ENCODE results near the gene TOGARAM2. TPM values are rescaled to one million over a fixed set of nuclear protein-coding genes. Genes with fewer than 3 reads are reported as not detected.

Gene TOGARAM2
- total and polyA plus RNA-seq, 8 donors: 0.43 to 3.5 (median 0.89) TPM; not detected in 1

DNA sequence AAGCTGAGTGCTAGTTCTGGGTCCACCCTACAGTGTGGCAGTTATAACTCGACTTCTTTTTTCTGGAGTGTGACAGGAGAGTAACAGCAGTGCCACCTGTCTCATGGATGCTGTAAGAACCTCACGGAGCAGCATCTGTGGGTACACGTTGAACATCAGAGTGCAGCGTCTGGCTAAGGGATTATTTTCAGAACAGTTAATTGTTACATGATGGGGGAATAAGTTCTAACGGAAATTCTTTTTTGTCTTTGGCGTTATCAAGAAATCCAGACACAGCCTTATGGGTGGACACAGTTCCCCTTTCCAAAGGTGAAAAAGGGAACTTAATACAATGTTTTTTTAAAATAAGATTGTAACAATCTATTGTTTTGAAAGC, 28.3 kb upstream of the TOGARAM2 start:
- H3K27ac ChIP-seq: peak overlapping the region in 3 of 5 donors; percentile 63 to 69 (median 67)
- H3K36me3 ChIP-seq: peaks cover 0 to 21% (median 18%) of the 10 kb centered on the region in 4 donors
- no peak overlapping the region for H3K4me3 ChIP-seq
- WGBS, 5 donors: 34 to 48% (median 44%) methylated on average over 6 of the region's 6 CpGs
- H3K9me3 ChIP-seq: peaks cover 0 to 8% (median 0%) of the 10 kb centered on the region in 4 donors
- no peaks in the 10 kb centered on the region for H3K27me3 ChIP-seq
- no peak for DNase-seq
- peaks cover 4 to 30% (median 18%) of the 10 kb centered on the region in 4 donors for H3K4me1 ChIP-seq
- TF ChIP-seq POLR2AphosphoS5 (IDR thresholded peaks at IDR 0.05) (no peak), CTCF (IDR thresholded peaks at IDR 0.05) (no peak), POLR2A (IDR thresholded peaks at IDR 0.05) (no peak), EP300 (IDR thresholded peaks at IDR 0.05) (no peak)
- intact Hi-C loops (cut with DNase I; ENCODE audit: low total_unique reads): no loop called here

- WGBS, 5 donors: 36 to 54% (median 42%) methylated on average over 5 of the region's 5 CpGs
- no peaks in the 10 kb centered on the region for H3K9me3 ChIP-seq
- intact Hi-C loops (cut with DNase I; ENCODE audit: low total_unique reads): loop anchor here (5.0 kb wide), 1 partner anchor 237 kb away; no protein-coding TSS in a partner anchor
These were observed 25.6 kb upstream of the TOGARAM2 start for GRCh38 chr2:28955467-28955866.

DNA sequence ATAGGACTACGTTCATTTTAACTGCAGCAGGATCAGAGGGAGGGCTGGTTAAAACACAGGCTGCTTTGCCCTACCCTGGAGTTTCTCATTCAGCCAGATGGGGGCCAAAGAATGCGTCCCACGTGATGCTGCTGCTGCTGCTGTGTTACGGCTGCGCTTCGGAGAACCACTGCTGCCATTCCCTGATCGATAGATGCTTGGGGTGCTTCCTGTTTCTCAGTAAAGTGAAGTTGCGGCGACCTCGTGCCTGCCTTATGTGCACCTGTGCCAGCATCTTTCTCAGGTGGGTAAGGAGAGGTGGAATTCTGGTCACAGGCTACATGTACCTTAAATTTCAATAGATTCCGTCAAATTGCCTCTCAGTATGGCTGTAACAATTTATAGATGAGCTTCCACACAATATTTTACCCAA, 24.7 kb upstream of the TOGARAM2 start:
- peak in 1 of 2 donors; percentile 54 for DNase-seq
- Histone ChIP-seq H3K9me3 (no peaks in the 10 kb centered on the region), H3K27me3 (no peaks in the 10 kb centered on the region), H3K4me1 (peaks cover 0 to 31% (median 16%) of the 10 kb centered on the region in 4 donors), H3K27ac (no peak overlapping the region), H3K4me3 (peak overlapping the region in 1 of 4 donors; percentile 29), H3K36me3 (no peaks in the 10 kb centered on the region)
- TF ChIP-seq CTCF (IDR thresholded peaks at IDR 0.05): peak in 1 of 7 experiments; percentile 12
- no peak for TF ChIP-seq POLR2AphosphoS5 (IDR thresholded peaks at IDR 0.05)
- intact Hi-C loops (cut with DNase I; ENCODE audit: low total_unique reads): loop anchor here (5.0 kb wide), 1 partner anchor 236 kb away; no protein-coding TSS in a partner anchor
- WGBS, 5 donors: 11 to 32% (median 17%) methylated on average over 10 to 11 of the region's 11 CpGs

More at GRCh38 chr2:28955467-28955866, 25.6 kb upstream of the TOGARAM2 start:
- no peaks in the 10 kb centered on the region for H3K36me3 ChIP-seq
- H3K27me3 ChIP-seq: no peaks in the 10 kb centered on the region
- peaks cover 4 to 38% (median 21%) of the 10 kb centered on the region in 4 donors for H3K4me1 ChIP-seq
- H3K4me3 ChIP-seq: no peak overlapping the region
- H3K27ac ChIP-seq: no peak overlapping the region
- TF ChIP-seq CTCF (IDR thresholded peaks at IDR 0.05): no peak
- no peak for TF ChIP-seq POLR2A (IDR thresholded peaks at IDR 0.05)
- no peak for TF ChIP-seq POLR2AphosphoS5 (IDR thresholded peaks at IDR 0.05)
- no peak for TF ChIP-seq EP300 (IDR thresholded peaks at IDR 0.05)
- DNase-seq: no peak

- no peaks in the 10 kb centered on the region for H3K36me3 ChIP-seq
- H3K4me1 ChIP-seq: peaks cover 0 to 26% (median 12%) of the 10 kb centered on the region in 4 donors
- DNase-seq: no peak
- no peak for TF ChIP-seq EP300 (IDR thresholded peaks at IDR 0.05)
- peak in 3 of 7 experiments; percentile 12 to 51 (median 38) for TF ChIP-seq CTCF (IDR thresholded peaks at IDR 0.05)
- TF ChIP-seq POLR2A (IDR thresholded peaks at IDR 0.05): no peak
- no peak for TF ChIP-seq POLR2AphosphoS5 (IDR thresholded peaks at IDR 0.05)
- H3K4me3 ChIP-seq: peak overlapping the region in 1 of 4 donors; percentile 29
- no peak overlapping the region for H3K27ac ChIP-seq
- no peaks in the 10 kb centered on the region for H3K9me3 ChIP-seq
- H3K27me3 ChIP-seq: no peaks in the 10 kb centered on the region
- intact Hi-C loops (cut with DNase I; ENCODE audit: low total_unique reads): loop anchor here (5.0 kb wide), 1 partner anchor 235 kb away; no protein-coding TSS in a partner anchor
- WGBS, 5 donors: 35 to 78% (median 75%) methylated on average over 15 of the region's 15 CpGs
These were observed 24.2 kb upstream of the TOGARAM2 start for GRCh38 chr2:28956890-28957289.
